ENCODE data around the gene SPRED2. TPM values are rescaled to one million over a fixed set of nuclear protein-coding genes. Genes with fewer than 3 reads are reported as not detected.

SPRED2 gene
- total and polyA plus RNA-seq, 2 of the 8 experiments (the other 6 are each of a cell fraction or from before 2014, with no cell fraction given) = 15.3 to 22.5 TPM

DNA sequence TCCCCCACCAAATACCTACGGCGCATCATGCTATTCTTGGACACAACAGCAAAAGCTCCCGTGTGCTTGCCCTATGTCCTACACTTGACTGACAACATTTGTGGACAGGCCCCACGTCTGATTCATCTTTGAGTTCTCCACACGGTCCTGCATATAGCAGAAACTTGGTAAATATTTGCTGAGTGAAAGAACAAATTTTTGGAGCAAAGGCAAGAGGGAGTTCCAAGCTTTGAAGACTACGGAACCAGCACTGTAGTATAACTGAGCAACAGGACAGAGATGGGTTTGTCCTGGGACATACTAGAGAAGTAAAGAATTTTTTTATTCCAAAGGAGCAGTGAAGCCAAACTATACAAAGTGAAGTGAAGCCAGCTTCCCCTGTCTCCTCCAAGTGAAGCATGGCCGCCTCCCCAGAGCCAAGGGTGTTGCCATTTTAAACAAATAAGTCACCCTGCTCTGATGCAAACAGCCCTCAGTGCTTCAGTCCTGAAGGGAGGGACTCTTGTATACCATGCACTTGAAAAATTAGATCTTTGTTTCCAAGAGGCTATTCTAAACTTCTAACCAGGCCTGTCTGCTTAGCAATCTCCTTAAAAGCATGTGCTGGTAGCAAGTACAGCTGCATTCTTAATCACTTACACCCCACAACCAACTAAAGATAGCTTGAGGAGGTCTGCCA is 35.9 kb downstream of the SPRED2 start:
- Histone ChIP-seq H3K18ac (ENCODE audit: extremely low read depth, low read length) (no peak overlapping the region), H4K20me1 (replicated peaks in 1 of 2; ENCODE audit: control insufficient read depth in 1 of 2, insufficient read depth in 2 of 2, low read length in 2 of 2) (peaks cover 5% of the 10 kb centered on the region in 2 experiments), H3K79me2 (ENCODE audit: control insufficient read depth in 1 of 2, insufficient read depth in 2 of 2, low read length in 2 of 2) (peaks cover 0 to 30% of the 10 kb centered on the region in 2 experiments; a peak in 2 of 4 replicates), H3K14ac (ENCODE audit: insufficient read length) (no peak overlapping the region), H3K4ac (replicated peaks; ENCODE audit: insufficient read length, low read depth, low read length) (no peak overlapping the region), H2BK5ac (ENCODE audit: low read depth, low read length) (no peak overlapping the region), H2BK120ac (replicated peaks; ENCODE audit: low read depth, low read length) (no peak overlapping the region), H2BK15ac (ENCODE audit: low read length) (no peak overlapping the region), H2AFZ (ENCODE audit: low read length) (no peak overlapping the region), H3K27ac (ENCODE audit: low read depth, low read length) (no peak overlapping the region), H4K5ac (ENCODE audit: insufficient read length, low read depth, low read length) (no peak overlapping the region), H3K9ac (replicated peaks in 1 of 4; ENCODE audit: extremely low read depth in 1 of 4, low read depth in 3 of 4, low read length in 3 of 4) (no peak overlapping the region), H3K9me3 (ENCODE audit: insufficient read depth in 2 of 2, low read depth in 1 of 2, low read length in 1 of 2) (no peaks in the 10 kb centered on the region), H4K91ac (replicated peaks; ENCODE audit: insufficient read length, low read length) (no peak overlapping the region), H3K23ac (ENCODE audit: insufficient read length) (no peak overlapping the region), H3K56ac (replicated peaks; ENCODE audit: insufficient read length, low read depth, low read length) (no peak overlapping the region), H3K27me3 (replicated peaks in 1 of 4; ENCODE audit: control insufficient read depth in 3 of 4, extremely low read depth in 1 of 4, insufficient read depth in 3 of 4, low read length in 3 of 4) (no peaks in the 10 kb centered on the region), H3K4me3 (ENCODE audit: extremely low read depth in 1 of 4, insufficient read depth in 2 of 4, low read depth in 3 of 4, low read length in 4 of 4) (no peak overlapping the region), H3K4me2 (ENCODE audit: insufficient read depth in 1 of 2, low read depth in 2 of 2, low read length in 2 of 2) (no peak overlapping the region), H3K23me2 (ENCODE audit: low read depth, low read length) (no peaks in the 10 kb centered on the region; the same call in 1 of the 2 replicates), H2BK20ac (ENCODE audit: low read length) (no peak overlapping the region), H3K4me1 (replicated peaks in 1 of 4; ENCODE audit: control insufficient read depth in 3 of 4, insufficient read depth in 4 of 4, low read length in 3 of 4) (no peaks in the 10 kb centered on the region), H3K79me1 (ENCODE audit: low read depth, low read length) (peaks cover 5% of the 10 kb centered on the region; the same call in 1 of the 2 replicates), H4K8ac (ENCODE audit: extremely low read depth, insufficient read depth, low read length) (no peak overlapping the region), H2AK5ac (ENCODE audit: low read depth, low read length) (no peak overlapping the region), H2BK12ac (ENCODE audit: low read depth, low read length) (no peak overlapping the region), H3K36me3 (ENCODE audit: control insufficient read depth in 2 of 4, insufficient read depth in 4 of 4, low read length in 3 of 4) (no peaks in the 10 kb centered on the region)
- ChIA-PET CTCF (ENCODE audit: partially characterized antibody) (interaction anchor here (1.0 to 1.3 kb wide), 4 partner anchors 10 to 69 kb away, joined by 3 to 6 read pairs (median 4); no protein-coding TSS in a partner anchor), POLR2A (ENCODE audit: partially characterized antibody) (interaction anchor here (0.6 to 0.8 kb wide), 2 partner anchors 27 to 86 kb away, joined by 3 read pairs; no protein-coding TSS in a partner anchor)
- FAIRE-seq (no peak), DNase-seq (ENCODE audit: low read depth in 1 of 2, low spot score in 2 of 2) (no peak)
- TF ChIP-seq RBBP5 (IDR thresholded peaks at IDR 0.05; ENCODE audit: borderline replicate concordance, low read depth, low read length) (no peak), ATF2 (IDR thresholded peaks at IDR 0.05; ENCODE audit: low read length) (no peak), CTBP2 (IDR thresholded peaks at IDR 0.05; ENCODE audit: borderline replicate concordance, insufficient read depth, insufficient read length, low read length) (no peak), SIN3A (conservative IDR thresholded peaks at IDR 0.05 in 1 of 2, IDR thresholded peaks at IDR 0.05 in 1 of 2; ENCODE audit: low read depth in 1 of 2, low read length in 2 of 2) (no peak), CBX8 (IDR thresholded peaks at IDR 0.05; ENCODE audit: borderline replicate concordance, low read depth, low read length) (no peak)
- 89% methylated on average over 7 of the region's 7 CpGs; no CpG with 5 or more reads in 1 of the 2 experiments for WGBS, 2 experiments (ENCODE audit: extremely low coverage in 1 of 2, insufficient coverage in 1 of 2, insufficient read length in 1 of 2, insufficient replicate concordance in 2 of 2, low coverage in 1 of 2, low lambda C conversion rate in 2 of 2, missing lambda C conversion rate in 1 of 2)

Measured in H1 (cell line).